NCI-H1417 (cell line): ENCODE results near the gene NME3.

Experiments used
- DNase-seq, 3 experiments: peaks; one replicate each; lab custom pipeline; 2025; lab: John Stamatoyannopoulos, UW

The NME3 gene

DNA sequence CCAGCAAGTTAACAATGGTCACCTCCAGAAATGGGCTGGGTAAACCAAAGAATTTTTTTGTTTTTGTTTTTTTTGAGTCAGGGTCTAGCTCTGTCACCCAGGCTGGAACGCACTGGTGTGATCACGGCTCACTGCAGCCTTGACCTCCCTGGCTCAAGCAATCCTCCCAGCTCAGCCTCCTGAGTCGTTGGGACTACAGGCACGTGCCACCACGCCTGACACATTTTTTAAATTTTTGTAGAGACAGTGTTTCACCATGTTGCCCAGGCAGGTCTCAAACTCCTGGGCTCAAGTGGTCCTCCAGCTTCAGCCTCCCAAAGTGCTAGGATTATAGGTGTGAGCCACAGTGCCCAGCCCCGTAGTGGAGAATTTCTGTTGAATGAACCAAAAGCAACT, 9.3 kb upstream of the NME3 start:
- DNase-seq: no peak

DNA sequence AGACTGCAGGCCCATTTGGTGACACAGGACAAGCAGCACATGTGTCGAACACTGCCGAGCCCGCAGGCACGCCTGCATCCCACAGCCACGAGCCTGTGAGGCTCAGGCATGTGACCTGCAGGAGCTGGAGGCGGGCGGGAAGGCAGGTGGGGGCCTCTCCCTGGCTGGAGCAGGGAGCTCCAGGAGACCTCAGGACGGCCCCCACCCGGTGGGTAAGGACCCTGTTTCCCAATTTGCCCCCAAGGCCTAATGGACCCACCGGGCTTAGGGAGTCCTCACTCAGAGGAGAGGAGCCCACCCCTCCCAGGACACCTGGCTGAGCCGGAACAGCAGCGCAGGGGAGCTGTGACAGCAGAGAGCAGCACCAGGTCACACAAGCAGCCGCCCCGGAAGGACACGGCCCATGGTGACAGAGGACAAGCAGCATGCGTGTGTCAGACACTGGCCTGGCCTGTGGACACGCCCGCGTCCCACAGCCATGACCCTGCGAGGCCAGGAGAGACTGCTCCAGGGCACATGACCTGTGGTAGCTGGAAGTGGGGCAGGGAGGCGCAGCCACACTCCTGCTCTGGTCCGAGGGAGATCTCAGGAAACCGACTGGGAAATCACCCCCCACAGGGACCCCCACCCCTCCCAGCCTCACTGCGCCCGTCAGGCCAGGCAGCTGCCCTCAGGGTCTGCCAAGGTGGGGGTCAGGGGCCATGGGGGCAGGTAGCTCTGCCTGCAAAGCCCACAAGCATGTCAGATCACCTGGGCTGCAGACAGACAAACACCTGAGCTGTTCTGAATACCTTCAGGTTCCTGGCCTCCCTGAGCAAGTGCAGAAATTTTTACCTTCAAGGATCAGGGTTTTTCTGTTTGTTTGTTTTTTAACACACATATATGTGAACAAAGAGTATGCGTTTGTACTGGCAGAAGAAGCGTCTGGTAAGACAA, 8.7 kb upstream of the NME3 start:
- DNase-seq: no peak

DNA sequence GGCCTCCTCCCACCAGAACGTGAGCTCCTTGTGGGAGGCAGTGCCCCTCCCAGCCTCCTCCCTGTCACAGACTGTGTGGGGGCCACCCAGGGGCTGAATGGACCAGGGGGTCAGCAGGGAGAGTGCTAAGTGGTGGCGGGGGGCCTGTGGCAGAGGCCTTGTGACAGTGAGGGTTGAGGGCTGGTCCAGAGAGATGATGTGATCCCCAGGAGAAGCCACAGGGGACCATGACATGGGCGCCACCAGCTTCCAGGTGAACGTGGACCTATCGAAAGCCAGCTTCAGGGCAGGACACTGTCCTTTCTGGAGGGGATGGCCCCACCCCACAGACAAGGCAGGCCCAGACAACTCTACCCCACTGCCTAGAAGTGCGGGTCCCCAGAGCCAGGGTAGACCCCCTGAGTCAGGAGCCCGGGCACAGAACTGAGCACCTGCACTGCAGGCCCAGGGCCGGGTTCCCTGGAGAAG, 7.9 kb upstream of the NME3 start:
- no peak for DNase-seq

GRCh38 chr16:1778200-1779179, 7.1 kb upstream of the NME3 start:
- DNase-seq: peak in 1 of 3 experiments; percentile 4

DNA sequence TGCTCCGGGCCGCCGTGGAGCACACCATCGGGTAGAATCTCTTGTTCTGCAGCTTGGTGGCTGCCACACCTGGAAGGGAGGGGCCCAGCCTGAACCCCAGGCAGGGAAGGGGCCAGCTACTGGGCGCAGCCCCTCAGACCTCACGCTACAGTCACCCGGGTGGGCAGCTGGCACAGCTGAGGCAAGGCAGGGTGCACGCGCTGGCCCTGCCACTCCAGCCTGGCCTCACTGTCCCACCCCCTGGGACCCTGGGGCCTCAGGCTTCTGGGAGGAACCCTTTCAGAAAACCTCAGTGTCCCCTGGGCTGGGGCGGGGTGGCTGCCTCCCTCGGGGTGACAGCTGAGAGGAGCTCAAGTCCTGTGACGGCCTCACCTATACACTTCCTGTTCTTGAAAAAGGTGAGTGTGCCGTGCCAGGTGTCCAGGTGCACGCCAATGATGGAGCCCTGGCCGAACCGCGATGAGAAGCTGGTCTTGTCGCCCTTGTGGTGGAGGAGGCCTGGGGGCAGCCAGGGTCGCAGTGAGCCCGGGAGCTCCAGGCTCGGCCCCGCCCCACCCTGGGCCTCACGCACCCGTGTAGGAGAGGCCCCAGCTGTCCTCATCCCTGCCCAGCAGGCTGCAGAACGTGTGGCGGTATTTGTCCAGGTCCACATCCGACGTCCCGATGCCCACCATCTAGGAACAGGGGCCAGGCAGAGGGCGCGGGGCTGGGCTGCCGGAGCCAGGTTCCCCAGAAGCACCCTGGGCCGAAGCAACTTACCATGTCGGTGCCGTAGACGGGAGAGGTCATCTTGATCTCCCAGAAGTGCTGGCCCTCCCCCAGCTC, 6.2 kb upstream of the NME3 start:
- no peak for DNase-seq

GRCh38 chr16:1776991-1777374, 5.6 kb upstream of the NME3 start:
- no peak for DNase-seq

DNA sequence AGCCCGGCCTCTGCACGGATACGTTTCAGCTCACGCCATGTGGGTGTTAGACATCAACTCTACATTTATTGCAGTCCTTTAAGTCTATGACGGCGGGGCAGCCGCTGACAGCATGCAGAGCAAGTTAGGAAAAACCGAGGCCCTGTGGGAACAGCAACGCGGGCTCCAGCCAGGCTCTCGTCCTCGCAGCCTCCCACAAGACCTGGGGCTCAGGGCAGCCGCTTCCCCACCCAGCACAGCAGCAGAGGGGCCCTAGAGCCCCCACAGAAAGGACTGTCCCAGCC, 5.3 kb upstream of the NME3 start:
- DNase-seq: no peak

- DNase-seq: peak in 1 of 3 experiments; percentile 4
These were observed 4.7 kb upstream of the NME3 start for GRCh38 chr16:1775846-1776671.

GRCh38 chr16:1775006-1775845, 3.9 kb upstream of the NME3 start:
- no peak for DNase-seq

- no peak for DNase-seq
These were observed 3.1 kb upstream of the NME3 start for GRCh38 chr16:1774448-1774780.

DNA sequence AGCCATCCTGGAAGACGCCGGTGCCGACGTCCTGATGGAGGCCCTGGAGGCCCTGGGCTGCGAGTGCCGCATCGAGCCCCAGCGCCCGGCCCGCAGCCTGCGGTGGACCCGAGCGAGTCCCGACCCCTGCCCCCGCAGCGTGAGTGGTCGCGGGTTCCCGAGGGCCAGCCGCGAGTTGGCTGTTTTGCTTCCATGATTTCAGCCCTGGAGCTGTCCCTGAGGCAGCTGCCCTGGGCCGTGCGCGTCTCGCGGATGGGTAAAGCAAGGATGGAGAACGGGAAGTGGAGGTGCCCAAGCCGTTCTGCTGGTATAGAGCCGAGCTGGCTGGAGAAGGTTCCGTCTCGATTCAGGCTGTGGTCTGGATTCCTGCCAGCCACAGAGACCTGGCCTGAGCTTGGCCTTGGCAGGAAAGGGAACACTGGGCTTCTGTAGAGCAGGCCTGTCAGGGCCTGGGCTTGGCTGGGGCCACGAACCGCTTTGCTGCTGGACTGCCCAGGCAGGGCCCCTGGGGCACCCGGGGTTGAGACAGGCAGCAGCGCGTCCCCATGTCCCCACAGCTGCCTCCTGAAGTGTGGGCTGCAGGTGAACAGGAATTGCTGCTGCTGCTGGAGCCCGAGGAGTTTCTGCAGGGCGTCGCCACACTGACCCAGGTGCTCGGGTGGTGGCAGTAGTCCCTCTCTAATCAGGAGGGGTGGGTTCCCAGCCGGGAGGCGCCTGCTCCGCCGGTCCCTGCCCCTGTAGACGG, 2.5 kb upstream of the NME3 start:
- DNase-seq: peak in 1 of 3 experiments; percentile 36

- peak; percentile 90 to 96 (median 92) for DNase-seq
These were observed 1.8 kb upstream of the NME3 start, which contains the start of gene MRPS34 for GRCh38 chr16:1772908-1773702. Gene MRPS34 (minus strand): TSS chr16:1773134. CDS start chr16:1773119, 15 bp downstream.

- DNase-seq: peak in 2 of 3 experiments; percentile 79 to 81
These were observed 1.1 kb upstream of the NME3 start, which contains the start of gene EME2 for GRCh38 chr16:1772362-1772907. Gene EME2 (plus strand): TSS chr16:1772810. CDS start chr16:1773228, 418 bp downstream.

DNA sequence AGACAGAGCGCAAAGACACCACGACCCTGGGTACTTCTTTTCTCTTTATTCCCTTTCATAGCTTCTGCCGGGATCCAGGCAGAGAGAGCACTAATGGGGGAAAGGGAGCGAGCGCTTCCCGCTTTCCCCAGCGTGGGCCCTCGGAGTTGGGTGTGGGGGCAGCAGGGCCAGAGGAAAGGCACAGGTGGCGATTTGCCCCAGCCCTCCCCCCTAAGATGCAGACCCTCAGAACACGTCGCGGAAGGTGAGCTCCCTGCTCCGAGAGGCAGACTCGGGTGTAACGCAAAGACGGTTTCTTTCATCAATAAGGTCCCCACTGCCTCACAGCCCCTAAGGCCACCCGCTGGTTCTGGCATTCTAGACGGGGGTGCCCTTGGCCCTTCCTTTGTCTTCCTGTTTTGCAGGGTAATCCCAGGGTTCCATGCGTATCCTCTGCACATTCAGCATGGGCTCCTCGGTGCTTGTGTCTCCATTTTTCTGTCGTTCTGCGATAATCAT, 570 bp upstream of the NME3 start:
- DNase-seq: peak in 1 of 3 experiments; percentile 41

- DNase-seq: peak; percentile 41 to 97 (median 62)
These were observed 785 bp downstream of the NME3 start for GRCh38 chr16:1770328-1771187.

GRCh38 chr16:1769402-1770300, 1.7 kb downstream of the NME3 start:
- no peak for DNase-seq
